ENCODE data around the gene PRM1. TPM values are rescaled to one million over a fixed set of nuclear protein-coding genes. Genes with fewer than 3 reads are reported as not detected.

PRM1 gene
- total and polyA plus RNA-seq, 2 of the 8 experiments (the other 6 are each of a cell fraction or from before 2014, with no cell fraction given): 0.54 to 0.82 TPM

DNA sequence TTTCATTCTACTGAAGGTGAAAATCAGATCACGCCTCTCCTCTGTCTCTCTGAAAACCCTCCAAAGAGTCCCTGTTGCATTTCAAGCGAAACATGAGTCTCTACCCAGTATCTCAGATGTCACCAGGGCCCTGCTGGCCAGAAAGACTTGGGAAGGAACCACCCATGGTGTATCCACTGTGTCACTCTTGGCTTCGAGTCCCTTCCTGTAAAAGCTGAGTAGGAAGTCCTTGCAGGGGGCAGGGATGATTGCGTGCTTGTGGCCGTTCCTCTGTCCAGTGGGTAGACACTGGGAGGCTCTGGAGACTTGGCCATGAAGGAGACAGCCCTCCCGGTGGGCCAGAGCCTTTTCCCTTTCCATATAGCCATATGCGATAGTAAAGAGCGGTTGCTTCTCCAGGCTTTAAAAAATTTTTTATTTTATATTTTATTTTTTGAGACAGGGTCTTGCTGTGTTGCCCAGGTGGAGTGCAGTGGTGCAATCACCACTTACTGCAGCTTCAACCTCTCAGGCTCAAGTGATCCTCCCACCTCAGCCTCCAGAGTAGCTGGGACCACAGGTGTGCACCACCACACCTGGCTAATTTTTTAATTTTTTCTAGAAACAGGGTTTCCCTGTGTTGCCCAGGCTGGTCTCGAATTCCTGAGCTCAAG lies 45.1 kb upstream of the PRM1 start:
- WGBS, 2 experiments (ENCODE audit: extremely low coverage in 1 of 2, insufficient coverage in 1 of 2, insufficient read length in 1 of 2, insufficient replicate concordance in 2 of 2, low coverage in 1 of 2, low lambda C conversion rate in 2 of 2, missing lambda C conversion rate in 1 of 2): 94% methylated on average over 9 of the region's 9 CpGs; no CpG with 5 or more reads in 1 of the 2 experiments
- no peak overlapping the region for H3K56ac ChIP-seq (replicated peaks; ENCODE audit: insufficient read length, low read depth, low read length)
- H2BK15ac ChIP-seq (ENCODE audit: low read length): peak overlapping the region; percentile 83
- ChIA-PET POLR2A (ENCODE audit: partially characterized antibody) (interaction anchor here (0.8 to 1.8 kb wide), 3 partner anchors 22 to 72 kb away, joined by 3 to 10 read pairs (median 4); no protein-coding TSS in a partner anchor), CTCF (ENCODE audit: partially characterized antibody) (interaction anchor here (0.8 to 2.0 kb wide), 5 partner anchors 11 to 71 kb away, joined by 3 to 6 read pairs (median 4); partner anchors contain the start of gene SOCS1)
- H3K9ac ChIP-seq (replicated peaks in 1 of 4; ENCODE audit: extremely low read depth in 1 of 4, low read depth in 3 of 4, low read length in 3 of 4): no peak overlapping the region
- H2BK5ac ChIP-seq (ENCODE audit: low read depth, low read length): peak overlapping the region; percentile 99
- H4K5ac ChIP-seq (ENCODE audit: insufficient read length, low read depth, low read length): no peak overlapping the region
- no peaks in the 10 kb centered on the region for H4K20me1 ChIP-seq (replicated peaks in 1 of 2; ENCODE audit: control insufficient read depth in 1 of 2, insufficient read depth in 2 of 2, low read length in 2 of 2)
- TF ChIP-seq EZH2 (IDR thresholded peaks at IDR 0.05; ENCODE audit: low read depth, low read length, severe bottlenecking) (no peak), PHF8 (conservative IDR thresholded peaks at IDR 0.05; ENCODE audit: low read depth, low read length) (no peak), BCL11A (IDR thresholded peaks at IDR 0.05; ENCODE audit: low read depth in 2 of 2, low read length in 2 of 2) (no peak), SIX5 (IDR thresholded peaks at IDR 0.05; ENCODE audit: low read depth, low read length) (no peak)
- DNase-seq (ENCODE audit: low read depth in 1 of 2, low spot score in 2 of 2): no peak
- H3K9me3 ChIP-seq (ENCODE audit: insufficient read depth in 2 of 2, low read depth in 1 of 2, low read length in 1 of 2): no peaks in the 10 kb centered on the region
- H3K4me3 ChIP-seq (ENCODE audit: extremely low read depth in 1 of 4, insufficient read depth in 2 of 4, low read depth in 3 of 4, low read length in 4 of 4): no peak overlapping the region
- peaks cover 7% of the 10 kb centered on the region; the same call in 1 of the 2 replicates for H3K23me2 ChIP-seq (ENCODE audit: low read depth, low read length)
- H3K27me3 ChIP-seq (replicated peaks in 1 of 4; ENCODE audit: control insufficient read depth in 3 of 4, extremely low read depth in 1 of 4, insufficient read depth in 3 of 4, low read length in 3 of 4): no peaks in the 10 kb centered on the region
- peak overlapping the region; percentile 99; the same call in 1 of the 2 replicates for H2AK5ac ChIP-seq (ENCODE audit: low read depth, low read length)
- no peak overlapping the region for H3K4me2 ChIP-seq (ENCODE audit: insufficient read depth in 1 of 2, low read depth in 2 of 2, low read length in 2 of 2)
- no peak overlapping the region for H3K27ac ChIP-seq (ENCODE audit: low read depth, low read length)
- no peak overlapping the region for H3K23ac ChIP-seq (ENCODE audit: insufficient read length)
- no peak overlapping the region for H3K4ac ChIP-seq (replicated peaks; ENCODE audit: insufficient read length, low read depth, low read length)
- peak overlapping the region; percentile 12 for H4K91ac ChIP-seq (replicated peaks; ENCODE audit: insufficient read length, low read length)
- H3K36me3 ChIP-seq (ENCODE audit: control insufficient read depth in 2 of 4, insufficient read depth in 4 of 4, low read length in 3 of 4): no peaks in the 10 kb centered on the region
- peak overlapping the region; percentile 98; the same call in 1 of the 2 replicates for H2BK12ac ChIP-seq (ENCODE audit: low read depth, low read length)
- H3K14ac ChIP-seq (ENCODE audit: insufficient read length): no peak overlapping the region
- no peak for FAIRE-seq
- no peaks in the 10 kb centered on the region for H3K79me1 ChIP-seq (ENCODE audit: low read depth, low read length)
- peak overlapping the region; percentile 34; the same call in 1 of the 2 replicates for H3K18ac ChIP-seq (ENCODE audit: extremely low read depth, low read length)
- no peak overlapping the region for H2BK120ac ChIP-seq (replicated peaks; ENCODE audit: low read depth, low read length)
- H3K79me2 ChIP-seq (ENCODE audit: control insufficient read depth in 1 of 2, insufficient read depth in 2 of 2, low read length in 2 of 2): no peaks in the 10 kb centered on the region
- peaks cover 13 to 16% (median 13%) of the 10 kb centered on the region in 4 experiments; a peak in 6 of 7 replicates for H3K4me1 ChIP-seq (replicated peaks in 1 of 4; ENCODE audit: control insufficient read depth in 3 of 4, insufficient read depth in 4 of 4, low read length in 3 of 4)
- H4K8ac ChIP-seq (ENCODE audit: extremely low read depth, insufficient read depth, low read length): no peak overlapping the region
- peak overlapping the region; percentile 88; the same call in 1 of the 2 replicates for H2BK20ac ChIP-seq (ENCODE audit: low read length)
- no peak overlapping the region for H2AFZ ChIP-seq (ENCODE audit: low read length)

All from H1 (cell line).